GM19328 (cell line): ENCODE results near the gene MAT2A.
"Not testable (repeated sequence)": the region's sequence is repeated elsewhere in the genome, so short reads cannot be mapped to it uniquely, and the experiment has no call there.

Source experiments
- ATAC-seq: cut with Tn5 transposase; IDR thresholded peaks from one replicate; pipeline ENCODE4 v1.9.1; 2021; ENCODE audit warnings: mild to moderate bottlenecking, moderate library complexity; ENCODE audit not compliant: unreplicated experiment

MAT2A gene

GRCh38 chr2:85523903-85524335, 15.0 kb upstream of the MAT2A start:
- ATAC-seq, result no peak

GRCh38 chr2:85524336-85524908, 14.5 kb upstream of the MAT2A start:
- no peak for ATAC-seq

GRCh38 chr2:85525029-85525428, 13.9 kb upstream of the MAT2A start:
- ATAC-seq, result no peak

GRCh38 chr2:85525567-85525966, 13.4 kb upstream of the MAT2A start:
- ATAC-seq, result no peak

- ATAC-seq, result no peak
Measured at GRCh38 chr2:85527787-85528186, 11.2 kb upstream of the MAT2A start.

GRCh38 chr2:85528355-85528754, 10.6 kb upstream of the MAT2A start:
- ATAC-seq, result no peak

- no peak for ATAC-seq
Measured at GRCh38 chr2:85529809-85530208, 9.2 kb upstream of the MAT2A start.

GRCh38 chr2:85531589-85531988, 7.4 kb upstream of the MAT2A start:
- ATAC-seq, result no peak

- no peak for ATAC-seq
Measured at GRCh38 chr2:85534099-85534498, 4.9 kb upstream of the MAT2A start.

- ATAC-seq, result no peak
Measured at GRCh38 chr2:85534881-85535280, 4.1 kb upstream of the MAT2A start.

GRCh38 chr2:85536479-85536878, 2.5 kb upstream of the MAT2A start:
- ATAC-seq, result no peak

GRCh38 chr2:85537600-85538506, 1.1 kb upstream of the MAT2A start:
- no peak for ATAC-seq

GRCh38 chr2:85539361-85540132, 579 bp downstream of the MAT2A start:
- ATAC-seq, result peak; percentile 27

- no peak for ATAC-seq
Measured at GRCh38 chr2:85540133-85540648, 1.2 kb downstream of the MAT2A start.

GRCh38 chr2:85541262-85541661, 2.3 kb downstream of the MAT2A start:
- no peak for ATAC-seq

- ATAC-seq, result no peak
Measured at GRCh38 chr2:85541753-85542457, 2.9 kb downstream of the MAT2A start.

- no peak for ATAC-seq
Measured at GRCh38 chr2:85542777-85543176, 3.8 kb downstream of the MAT2A start.

GRCh38 chr2:85544254-85544691, 5.3 kb downstream of the MAT2A start:
- ATAC-seq, result not testable (repeated sequence)

GRCh38 chr2:85544915-85545779, 6.2 kb downstream of the MAT2A start:
- ATAC-seq, result not testable (repeated sequence)

GRCh38 chr2:85545780-85546240, 6.8 kb downstream of the MAT2A start:
- no peak for ATAC-seq
